Skeletal muscle satellite cell (primary cell): ENCODE results near the gene ZNF503. TPM values are rescaled to one million over a fixed set of nuclear protein-coding genes. Genes with fewer than 3 reads are reported as not detected.

Experiments
- H3K27me3 ChIP-seq: 2 replicates; pipeline ENCODE4 v1.7.0; 2013; ENCODE audit warnings: low read length; ENCODE audit not compliant: control insufficient read depth, insufficient read depth
- H3K36me3 ChIP-seq: 2 replicates; pipeline ENCODE4 v1.7.0; 2013; ENCODE audit warnings: mild to moderate bottlenecking, control low read depth, low read length; ENCODE audit not compliant: insufficient read depth
- H3K4me1 ChIP-seq: 2 replicates; pipeline ENCODE4 v1.7.0; 2013; ENCODE audit warnings: low read length; ENCODE audit not compliant: control insufficient read depth, insufficient read depth
- H3K4me2 ChIP-seq: 2 replicates; pipeline ENCODE4 v1.7.0; 2013; ENCODE audit warnings: mild to moderate bottlenecking, low read length
- H3K4me3 ChIP-seq: 2 replicates; pipeline ENCODE4 v1.7.0; 2013; ENCODE audit warnings: low read length
- H3K9ac ChIP-seq: 2 replicates; pipeline ENCODE4 v1.7.0; 2013; ENCODE audit warnings: mild to moderate bottlenecking, low read depth, low read length, moderate library complexity
- H3K9me3 ChIP-seq: replicated peaks from 2 replicates; pipeline ENCODE4 v1.7.0; 2013; ENCODE audit warnings: mild to moderate bottlenecking, control low read depth, low read length
- total RNA-seq: library from RNA; depleted of rRNA; stranded (reverse); fragments of >200 nt; gene quantifications from 2 replicates; pipeline ENCODE4 v1.2.3, GENCODE V29; 2012; rRNA removed

The ZNF503 gene
- total RNA-seq, result 11.7 and 25.8 TPM in 2 replicates

- Histone ChIP-seq H3K36me3 (peaks cover 6% of the 10 kb centered on the region), H3K9me3 (no peaks in the 10 kb centered on the region), H3K4me2 (peak within 1 kb of the TSS; percentile 90), H3K4me1 (peaks cover 14% of the 10 kb centered on the region), H3K4me3 (peak within 1 kb of the TSS; percentile 95), H3K27me3 (peaks cover 34% of the 10 kb centered on the region), H3K9ac (peak within 1 kb of the TSS; percentile 87)
These were observed at the start of gene ZNF503 for GRCh38 chr10:75401569-75402485. ZNF503 (minus strand) TSS chr10:75401764; CDS start chr10:75401419, 345 bp downstream.

- no peaks in the 10 kb centered on the region for H3K4me1 ChIP-seq
- peaks cover 37% of the 10 kb centered on the region for H3K27me3 ChIP-seq
- H3K9ac ChIP-seq, result no peak overlapping the region
- no peaks in the 10 kb centered on the region for H3K9me3 ChIP-seq
- H3K4me3 ChIP-seq, result no peak overlapping the region
- H3K4me2 ChIP-seq, result no peak overlapping the region
- H3K36me3 ChIP-seq, result no peaks in the 10 kb centered on the region
These were observed 49.4 kb upstream of the ZNF503 start for GRCh38 chr10:75450644-75451640.

DNA sequence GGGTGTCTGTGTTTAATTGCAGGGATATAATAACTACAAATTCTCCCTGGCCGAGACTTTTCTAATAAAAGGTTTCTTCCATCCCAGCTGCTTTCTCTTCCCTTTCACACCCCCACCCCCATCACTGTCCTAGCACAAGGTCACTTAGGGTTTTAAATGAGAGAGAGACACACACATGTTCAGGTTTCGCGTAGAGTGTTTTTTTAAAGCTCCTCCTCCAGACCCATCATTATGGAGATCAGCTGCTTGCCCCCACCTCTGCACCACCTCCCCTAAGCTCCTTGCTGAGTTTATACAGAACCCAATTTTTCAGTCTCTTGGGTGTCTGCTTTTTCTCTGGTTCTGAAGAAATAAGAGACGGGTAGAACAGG lies 48.5 kb upstream of the ZNF503 start:
- Histone ChIP-seq H3K9me3 (no peaks in the 10 kb centered on the region), H3K4me1 (no peaks in the 10 kb centered on the region), H3K4me2 (no peak overlapping the region), H3K27me3 (peaks cover 37% of the 10 kb centered on the region), H3K9ac (no peak overlapping the region), H3K4me3 (no peak overlapping the region), H3K36me3 (no peaks in the 10 kb centered on the region)

GRCh38 chr10:75449382-75450074 lies 48.0 kb upstream of the ZNF503 start:
- Histone ChIP-seq H3K9ac (no peak overlapping the region), H3K4me2 (no peak overlapping the region), H3K36me3 (no peaks in the 10 kb centered on the region), H3K27me3 (peaks cover 37% of the 10 kb centered on the region), H3K4me1 (no peaks in the 10 kb centered on the region), H3K9me3 (no peaks in the 10 kb centered on the region), H3K4me3 (no peak overlapping the region)

DNA sequence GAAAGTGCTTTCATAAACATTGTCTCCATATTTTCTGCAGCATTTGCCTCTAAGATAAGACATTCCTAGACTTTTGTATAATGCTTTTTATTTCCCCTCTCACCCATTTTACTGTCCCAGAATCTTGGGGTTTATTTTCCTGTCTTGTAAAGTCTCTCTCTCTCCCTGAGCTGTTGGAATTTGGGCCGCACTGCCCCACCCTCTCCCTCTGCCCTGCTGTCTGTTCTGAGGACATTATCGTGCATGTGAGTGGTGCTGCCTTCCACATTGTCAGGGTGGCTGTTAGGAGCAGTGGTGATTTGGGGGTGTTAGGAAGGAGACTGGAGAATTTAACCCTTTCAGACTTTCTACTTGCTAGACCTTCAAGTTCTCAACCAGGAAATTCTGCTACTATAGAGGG lies 46.6 kb upstream of the ZNF503 start:
- Histone ChIP-seq H3K9ac (no peak overlapping the region), H3K4me2 (no peak overlapping the region), H3K27me3 (peaks cover 33% of the 10 kb centered on the region), H3K36me3 (no peaks in the 10 kb centered on the region), H3K9me3 (no peaks in the 10 kb centered on the region), H3K4me3 (no peak overlapping the region), H3K4me1 (no peaks in the 10 kb centered on the region)

- H3K4me1 ChIP-seq, result no peaks in the 10 kb centered on the region
These were observed 44.9 kb upstream of the ZNF503 start for GRCh38 chr10:75446508-75446907.

GRCh38 chr10:75444781-75445386 lies 43.3 kb upstream of the ZNF503 start:
- no peak overlapping the region for H3K4me2 ChIP-seq
- peaks cover 6% of the 10 kb centered on the region for H3K27me3 ChIP-seq
- H3K9ac ChIP-seq, result no peak overlapping the region
- no peak overlapping the region for H3K4me3 ChIP-seq
- H3K4me1 ChIP-seq, result no peaks in the 10 kb centered on the region
- no peaks in the 10 kb centered on the region for H3K36me3 ChIP-seq
- no peaks in the 10 kb centered on the region for H3K9me3 ChIP-seq

More at GRCh38 chr10:75446508-75446907, 44.9 kb upstream of the ZNF503 start:
- no peaks in the 10 kb centered on the region for H3K36me3 ChIP-seq
- no peaks in the 10 kb centered on the region for H3K9me3 ChIP-seq
- H3K27me3 ChIP-seq, result peaks cover 19% of the 10 kb centered on the region
- H3K4me2 ChIP-seq, result no peak overlapping the region
- H3K9ac ChIP-seq, result no peak overlapping the region
- H3K4me3 ChIP-seq, result no peak overlapping the region

DNA sequence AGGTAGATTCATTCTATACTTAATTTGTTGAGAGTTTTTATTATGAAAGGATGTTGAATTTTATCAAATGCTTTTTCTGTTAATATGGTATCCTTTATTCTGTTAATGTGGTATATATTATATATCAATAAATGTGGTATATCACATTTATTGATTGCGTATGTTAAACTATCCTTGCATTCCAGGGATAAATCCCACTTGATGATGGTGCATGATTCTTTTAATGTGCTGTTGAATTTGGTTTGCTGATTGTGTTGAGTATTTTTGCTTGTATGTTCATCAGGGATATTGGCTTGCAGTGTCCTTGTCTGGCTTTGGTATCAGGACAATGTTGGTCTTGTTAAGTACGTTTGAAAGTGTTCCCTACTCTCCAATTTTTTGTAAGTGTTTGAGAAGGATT lies 41.8 kb upstream of the ZNF503 start:
- Histone ChIP-seq H3K4me1 (no peaks in the 10 kb centered on the region), H3K4me2 (no peak overlapping the region), H3K9ac (no peak overlapping the region), H3K36me3 (no peaks in the 10 kb centered on the region), H3K4me3 (no peak overlapping the region), H3K27me3 (peaks cover 9% of the 10 kb centered on the region), H3K9me3 (no peaks in the 10 kb centered on the region)

- H3K4me1 ChIP-seq, result no peaks in the 10 kb centered on the region
- no peak overlapping the region for H3K4me3 ChIP-seq
- no peak overlapping the region for H3K9ac ChIP-seq
- no peak overlapping the region for H3K4me2 ChIP-seq
- peaks cover 19% of the 10 kb centered on the region for H3K27me3 ChIP-seq
- no peaks in the 10 kb centered on the region for H3K9me3 ChIP-seq
- no peaks in the 10 kb centered on the region for H3K36me3 ChIP-seq
These were observed 40.1 kb upstream of the ZNF503 start for GRCh38 chr10:75441682-75442081.

GRCh38 chr10:75441196-75441595 lies 39.6 kb upstream of the ZNF503 start:
- H3K4me2 ChIP-seq, result no peak overlapping the region
- no peaks in the 10 kb centered on the region for H3K36me3 ChIP-seq
- H3K4me3 ChIP-seq, result no peak overlapping the region
- H3K9me3 ChIP-seq, result no peaks in the 10 kb centered on the region
- peaks cover 19% of the 10 kb centered on the region for H3K27me3 ChIP-seq
- no peaks in the 10 kb centered on the region for H3K4me1 ChIP-seq
- no peak overlapping the region for H3K9ac ChIP-seq
